Choroid plexus epithelial cell (primary cell): Measurements from ENCODE around the gene CNKSR2.

Source experiments
- DNase-seq: peaks from one replicate; pipeline ENCODE4 v3.0.0-alpha.2; 2010; ENCODE audit warnings: low read depth
- H3K4me3 ChIP-seq: 2 replicates; pipeline ENCODE4 v1.5.1; 2011; ENCODE audit warnings: low read depth, mild to moderate bottlenecking, control low read depth, low read length, moderate library complexity
- CTCF ChIP-seq: conservative IDR thresholded peaks from 2 replicates; pipeline ENCODE4 v1.5.1; 2011; ENCODE audit warnings: low read depth, mild to moderate bottlenecking, control low read depth, inconsistent platforms, low read length, moderate library complexity

CNKSR2 gene

GRCh38 chrX:21374994-21375707 lies 933 bp downstream of the CNKSR2 start:
- no peak overlapping the region for H3K4me3 ChIP-seq
- TF ChIP-seq CTCF = no peak
- DNase-seq = no peak

GRCh38 chrX:21375708-21376009 lies 1.4 kb downstream of the CNKSR2 start:
- no peak for DNase-seq
- TF ChIP-seq CTCF = peak; percentile 7
- H3K4me3 ChIP-seq = no peak overlapping the region

- H3K4me3 ChIP-seq = no peak overlapping the region
- no peak for DNase-seq
- no peak for TF ChIP-seq CTCF
Observed at GRCh38 chrX:21376636-21377035, 2.4 kb downstream of the CNKSR2 start.

GRCh38 chrX:21379991-21380390 lies 5.8 kb downstream of the CNKSR2 start:
- H3K4me3 ChIP-seq = no peak overlapping the region
- TF ChIP-seq CTCF = no peak
- DNase-seq = no peak

- TF ChIP-seq CTCF = peak; percentile 29
- peak; percentile 5 for DNase-seq
- no peak overlapping the region for H3K4me3 ChIP-seq
Observed at GRCh38 chrX:21382715-21383114, 8.5 kb downstream of the CNKSR2 start.

GRCh38 chrX:21383546-21383945 lies 9.3 kb downstream of the CNKSR2 start:
- no peak overlapping the region for H3K4me3 ChIP-seq
- no peak for DNase-seq
- no peak for TF ChIP-seq CTCF

GRCh38 chrX:21384178-21384577 lies 10.0 kb downstream of the CNKSR2 start:
- TF ChIP-seq CTCF = no peak
- no peak overlapping the region for H3K4me3 ChIP-seq

More at GRCh38 chrX:21384178-21384577, 10.0 kb downstream of the CNKSR2 start:
- no peak for DNase-seq
